NCI-H2081 (cell line): ENCODE data around the gene ZNF619.

Source experiments
- DNase-seq, 2 experiments: peaks; one replicate each; lab custom pipeline; 2025; lab: John Stamatoyannopoulos, UW

ZNF619 gene

GRCh38 chr3:40465456-40465855, 11.5 kb upstream of the ZNF619 start:
- no peak for DNase-seq

DNA sequence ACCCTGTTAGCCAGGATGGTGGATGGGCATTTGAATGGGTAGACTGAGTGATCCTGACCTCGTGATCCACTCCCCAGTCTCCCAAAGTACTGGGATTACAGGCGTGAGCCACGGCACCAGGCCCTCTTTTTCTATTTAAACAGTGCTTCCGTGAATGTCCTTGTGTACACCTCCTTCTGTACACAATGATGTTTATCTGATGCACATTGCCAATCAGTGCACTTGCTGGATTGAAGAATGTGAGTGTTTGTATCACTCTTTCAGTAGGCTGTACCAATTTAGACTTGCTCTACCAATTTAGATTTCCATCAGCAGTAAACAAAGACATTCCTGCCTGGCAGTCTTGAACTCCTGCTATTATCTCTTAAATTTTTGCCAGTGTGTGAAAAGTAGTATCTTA, 8.9 kb upstream of the ZNF619 start:
- DNase-seq, result no peak

- no peak for DNase-seq
Measured at GRCh38 chr3:40470701-40471100, 6.2 kb upstream of the ZNF619 start.

- no peak for DNase-seq
Measured at GRCh38 chr3:40477666-40478065, 744 bp downstream of the ZNF619 start.

GRCh38 chr3:40487172-40487571, 10.2 kb downstream of the ZNF619 start:
- no peak for DNase-seq

DNA sequence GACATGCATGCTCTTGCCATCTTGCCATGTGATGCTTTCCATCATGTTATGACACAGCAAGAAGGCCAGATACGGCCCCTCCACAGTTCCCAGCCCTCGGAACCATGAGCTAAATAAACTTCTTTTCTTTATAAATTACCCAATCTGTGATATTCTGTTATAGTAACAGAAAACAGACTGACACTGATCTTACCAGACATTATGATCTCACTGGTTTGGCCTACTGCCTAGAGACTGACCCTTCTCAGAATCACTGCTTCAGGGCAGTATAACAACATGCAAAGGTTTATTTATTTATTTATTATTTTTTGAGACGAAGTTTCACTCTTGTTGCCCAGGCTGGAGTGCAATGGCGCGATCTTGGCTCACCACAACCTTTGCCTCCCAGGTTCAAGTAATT, 14.0 kb downstream of the ZNF619 start:
- DNase-seq, result no peak

- DNase-seq, result no peak
Measured at GRCh38 chr3:40494698-40495097, 17.8 kb downstream of the ZNF619 start.

DNA sequence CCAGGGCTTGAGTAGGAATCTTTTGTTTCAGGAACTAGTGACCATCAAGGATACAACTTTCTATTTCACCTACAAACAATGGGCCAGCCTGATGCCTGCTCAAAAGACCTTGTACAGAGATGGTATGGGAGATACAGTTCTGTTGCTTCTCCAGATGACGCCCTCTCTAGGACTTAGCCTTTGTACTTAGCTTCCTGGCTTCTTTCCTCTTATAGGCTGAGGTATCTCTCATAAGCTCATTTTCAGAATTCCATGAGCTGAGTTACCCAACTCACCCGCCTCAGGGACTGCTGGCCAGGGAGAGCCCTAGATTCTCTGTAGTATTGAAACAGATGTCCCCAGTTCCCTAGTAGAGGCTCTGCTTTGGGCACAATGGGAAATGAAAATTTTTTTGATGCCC, 20.4 kb downstream of the ZNF619 start:
- no peak for DNase-seq

- DNase-seq, result no peak
Measured at GRCh38 chr3:40499952-40500351, 23.0 kb downstream of the ZNF619 start.

DNA sequence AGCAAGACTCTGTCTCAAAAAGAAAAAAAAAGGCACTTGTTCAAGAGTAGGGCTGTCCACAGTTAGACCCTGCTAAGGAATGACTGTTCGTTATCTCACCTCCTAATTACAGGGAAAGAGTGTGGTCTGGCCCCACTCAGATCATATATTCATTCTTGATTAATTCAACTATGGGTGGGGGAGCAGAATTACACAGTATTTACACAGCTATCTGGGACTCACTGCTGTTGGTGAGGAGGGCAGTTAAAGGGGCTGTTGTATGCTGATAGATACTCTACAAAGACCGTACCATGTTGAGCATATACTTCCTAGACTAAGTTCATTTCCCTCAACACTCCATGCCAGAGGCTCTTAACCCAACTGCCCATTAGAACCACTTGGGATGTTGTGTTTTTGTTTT, 25.1 kb downstream of the ZNF619 start:
- no peak for DNase-seq

GRCh38 chr3:40504636-40505430, 27.9 kb downstream of the ZNF619 start:
- DNase-seq, result no peak

GRCh38 chr3:40505599-40506462, 28.9 kb downstream of the ZNF619 start, which contains the start of gene ZNF620:
TSS of gene ZNF620 (plus strand) at chr3:40506039. CDS start at chr3:40506353, 314 bp downstream.
- peak; percentile 62 to 75 for DNase-seq

DNA sequence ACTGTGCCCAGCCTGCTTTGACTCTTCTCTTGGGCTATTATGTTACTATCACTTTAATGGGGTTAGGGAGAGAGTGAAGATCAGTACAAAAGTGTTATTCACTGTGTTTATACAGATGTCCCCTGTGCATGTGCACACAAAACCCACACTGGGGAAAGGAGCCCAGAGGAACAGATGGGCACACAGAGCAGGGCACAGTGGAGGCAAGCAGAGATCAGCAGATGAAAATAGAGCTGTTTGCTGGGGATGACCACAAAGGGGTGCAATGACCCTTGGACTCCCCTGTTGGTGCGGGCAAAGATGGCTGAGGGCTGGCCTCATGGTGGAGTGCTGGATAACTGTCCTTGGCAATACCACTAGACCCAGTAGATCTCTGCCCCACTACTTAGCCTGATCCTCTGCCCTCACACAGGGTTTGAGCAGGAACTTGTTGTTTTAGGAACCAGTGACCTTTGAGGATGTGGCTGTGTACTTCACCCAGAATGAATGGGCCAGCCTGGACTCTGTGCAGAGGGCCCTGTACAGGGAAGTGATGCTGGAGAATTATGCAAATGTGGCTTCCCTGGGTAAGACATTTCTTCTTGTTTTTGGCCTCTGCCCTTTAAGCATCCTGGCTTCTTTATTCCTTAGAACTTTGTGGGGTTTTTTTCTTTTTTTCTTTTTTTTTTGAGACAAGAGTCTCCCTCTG, 34.3 kb downstream of the ZNF619 start:
- DNase-seq, result no peak

- no peak for DNase-seq
Measured at GRCh38 chr3:40516201-40516600, 39.3 kb downstream of the ZNF619 start.

DNA sequence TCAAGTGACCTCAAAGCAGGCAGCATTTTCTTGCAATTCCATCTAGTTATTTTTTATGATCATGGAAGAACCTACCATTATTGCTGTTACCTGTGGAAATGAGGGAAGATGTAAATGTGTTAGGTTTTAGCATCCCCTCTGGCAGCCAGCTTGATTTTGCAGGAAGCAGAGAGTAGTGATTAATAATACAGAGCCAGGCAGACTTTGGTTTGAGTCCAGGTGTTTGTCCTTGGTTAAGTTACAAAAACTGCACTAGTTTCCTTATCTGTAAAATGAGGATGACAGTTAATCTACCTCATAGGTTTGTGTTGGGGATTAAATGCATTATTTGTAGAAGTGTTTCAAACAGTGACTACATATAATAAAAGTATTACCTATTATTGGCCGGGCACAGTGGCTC, 41.1 kb downstream of the ZNF619 start:
- no peak for DNase-seq

- DNase-seq, result no peak
Measured at GRCh38 chr3:40518848-40519247, 41.9 kb downstream of the ZNF619 start.

- DNase-seq, result no peak
Measured at GRCh38 chr3:40521254-40521653, 44.3 kb downstream of the ZNF619 start.

DNA sequence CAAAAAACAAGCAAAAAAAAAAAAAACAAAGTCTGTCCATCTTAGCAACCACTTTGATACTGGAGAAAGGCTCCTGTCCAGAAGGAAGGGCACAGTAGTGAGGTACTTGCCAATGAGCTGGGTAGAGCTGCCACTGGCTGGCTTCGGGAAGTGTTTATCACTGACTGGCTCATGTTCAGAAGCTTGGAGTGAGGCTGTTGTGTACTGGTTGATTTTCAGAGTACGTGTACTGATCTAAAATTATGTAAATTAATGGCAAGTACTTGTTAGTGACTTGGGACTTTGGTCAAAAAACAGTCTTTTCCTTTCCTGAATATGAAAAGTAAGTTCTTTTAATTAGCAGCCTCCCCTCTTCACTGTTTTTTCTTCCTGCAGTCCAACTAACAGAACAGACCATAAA, 46.9 kb downstream of the ZNF619 start:
- DNase-seq, result no peak

GRCh38 chr3:40524222-40524567, 47.3 kb downstream of the ZNF619 start:
- DNase-seq, result peak in 1 of 2 experiments; percentile 11

DNA sequence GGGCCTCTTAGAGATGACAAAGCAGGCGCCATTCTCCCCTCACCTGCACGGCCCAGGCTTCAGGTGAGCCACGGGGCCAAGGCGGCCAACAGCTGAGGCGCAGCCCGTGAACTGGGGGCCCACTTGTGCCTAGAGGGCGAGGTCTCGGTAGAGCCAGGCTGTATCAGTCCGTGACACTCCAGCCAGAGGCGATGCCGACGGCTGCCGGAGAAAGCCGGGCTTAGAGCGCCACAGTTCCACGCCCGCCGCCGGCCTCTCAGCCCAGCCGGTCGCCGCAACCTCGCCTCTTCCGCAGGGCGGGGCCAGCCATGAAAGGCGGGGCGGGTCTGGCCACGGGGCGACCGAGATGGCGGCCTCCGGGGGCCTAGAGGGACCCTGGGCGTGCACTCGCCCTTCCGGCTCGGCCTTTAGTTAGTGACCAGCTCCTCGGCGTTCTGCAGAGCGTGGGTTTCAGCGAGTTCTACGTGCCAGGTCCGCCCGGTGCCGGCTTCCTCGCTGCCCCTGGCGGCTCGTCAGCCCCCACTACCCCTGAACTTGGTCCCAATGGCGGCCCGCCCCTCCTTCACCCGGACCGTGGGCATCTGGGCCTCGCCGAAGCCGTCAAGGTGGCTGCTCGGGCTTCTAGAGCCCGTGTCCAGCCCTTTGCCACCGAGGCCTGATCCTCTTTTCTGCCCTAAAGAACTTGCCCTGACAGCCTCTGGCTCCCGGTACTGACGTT, 47.8 kb downstream of the ZNF619 start, which contains the start of gene ZNF621:
Gene ZNF621, plus strand, starts transcription at position 393 of the 718 bp plus-strand sequence. CDS start 881 bp downstream, outside the sequence.
- DNase-seq, result peak; percentile 32 to 41

GRCh38 chr3:40528426-40528825, 51.5 kb downstream of the ZNF619 start:
- no peak for DNase-seq

- no peak for DNase-seq
Measured at GRCh38 chr3:40532252-40532651, 55.3 kb downstream of the ZNF619 start.
